ENCODE results near the gene GABRB3.
"Not testable (repeated sequence)": the region's sequence is repeated elsewhere in the genome, so short reads cannot be mapped to it uniquely, and the experiment has no call there.

Gene GABRB3

GRCh38 chr15:26721232-26721967 is 51.5 kb downstream of the GABRB3 start:
- TF ChIP-seq POLR2A (IDR thresholded peaks at IDR 0.05; ENCODE audit: low read length), result no peak
- TF ChIP-seq GATA1 (IDR thresholded peaks at IDR 0.05; ENCODE audit: low read depth, low read length), result no peak
- DNase-seq, result no peak

DNA sequence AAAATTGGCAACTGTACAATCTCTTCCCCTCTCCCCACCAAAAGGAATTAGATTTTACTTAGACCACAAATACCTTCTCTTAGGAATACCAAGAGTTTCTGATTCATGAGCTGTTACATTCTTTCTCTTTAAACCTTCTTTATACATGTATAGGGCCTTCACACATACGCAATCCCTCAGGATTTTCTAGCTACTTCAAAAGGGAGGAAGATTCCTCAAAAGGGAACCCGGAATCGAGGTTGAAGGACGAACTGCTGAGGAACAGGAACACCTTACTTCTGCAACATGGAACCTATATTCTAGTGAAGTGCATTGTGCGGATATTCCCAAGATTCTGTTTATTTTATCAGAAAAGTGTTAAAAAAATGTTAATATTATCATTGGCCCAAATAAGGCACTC is 52.3 kb downstream of the GABRB3 start:
- TF ChIP-seq GATA1 (IDR thresholded peaks at IDR 0.05; ENCODE audit: low read depth, low read length) (no peak), POLR2A (IDR thresholded peaks at IDR 0.05; ENCODE audit: low read length) (no peak)
- no peak for DNase-seq

DNA sequence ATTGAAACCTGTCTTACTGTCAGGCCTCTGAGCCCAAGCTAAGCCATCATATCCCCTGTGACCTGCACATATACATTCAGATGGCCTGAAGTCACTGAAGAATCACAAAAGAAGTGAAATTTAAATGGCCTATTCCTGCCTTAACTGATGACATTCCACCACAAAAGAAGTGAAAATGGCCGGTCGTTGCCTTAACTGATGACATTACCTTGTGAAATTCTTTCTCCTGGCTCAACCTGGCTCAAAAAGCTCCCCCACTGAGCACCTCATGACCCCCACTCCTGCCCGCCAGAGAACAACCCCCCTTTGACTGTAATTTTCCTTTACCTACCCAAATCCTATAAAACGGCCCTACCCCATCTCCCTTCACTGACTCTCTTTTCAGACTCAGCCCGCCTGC is 53.0 kb downstream of the GABRB3 start:
- DNase-seq, result not testable (repeated sequence)

GRCh38 chr15:26716069-26716468 is 56.8 kb downstream of the GABRB3 start:
- TF ChIP-seq GATA1 (IDR thresholded peaks at IDR 0.05; ENCODE audit: low read depth, low read length) (no peak), POLR2A (IDR thresholded peaks at IDR 0.05; ENCODE audit: low read length) (no peak)

DNA sequence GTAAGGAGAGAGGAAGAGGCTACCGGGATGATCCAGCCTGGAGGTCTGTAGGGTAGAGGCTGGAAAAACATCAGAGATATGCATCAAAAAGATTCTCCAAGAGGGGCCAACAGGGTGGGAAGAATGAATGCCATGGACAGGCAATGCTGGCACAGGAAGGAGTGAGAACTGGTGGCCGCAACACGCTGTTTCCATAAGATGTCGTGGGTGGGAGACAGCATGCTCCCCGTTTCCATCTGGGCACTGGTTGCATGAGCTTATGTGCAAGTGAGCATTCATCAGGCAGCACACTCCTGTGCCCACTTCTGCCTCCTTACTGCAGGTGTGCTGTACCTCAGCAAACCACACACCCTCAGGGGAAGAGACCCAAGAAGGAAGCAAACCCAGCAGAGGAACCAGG is 59.4 kb downstream of the GABRB3 start:
- DNase-seq, result no peak

More at GRCh38 chr15:26716069-26716468, 56.8 kb downstream of the GABRB3 start:
- no peak for DNase-seq

GRCh38 chr15:26712335-26712734 is 60.5 kb downstream of the GABRB3 start:
- DNase-seq, result no peak
- no peak for TF ChIP-seq GATA1 (IDR thresholded peaks at IDR 0.05; ENCODE audit: low read depth, low read length)
- TF ChIP-seq POLR2A (IDR thresholded peaks at IDR 0.05; ENCODE audit: low read length), result no peak

More for the DNA sequence above, 59.4 kb downstream of the GABRB3 start:
- TF ChIP-seq GATA1 (IDR thresholded peaks at IDR 0.05; ENCODE audit: low read depth, low read length) (no peak), POLR2A (IDR thresholded peaks at IDR 0.05; ENCODE audit: low read length) (no peak)

DNA sequence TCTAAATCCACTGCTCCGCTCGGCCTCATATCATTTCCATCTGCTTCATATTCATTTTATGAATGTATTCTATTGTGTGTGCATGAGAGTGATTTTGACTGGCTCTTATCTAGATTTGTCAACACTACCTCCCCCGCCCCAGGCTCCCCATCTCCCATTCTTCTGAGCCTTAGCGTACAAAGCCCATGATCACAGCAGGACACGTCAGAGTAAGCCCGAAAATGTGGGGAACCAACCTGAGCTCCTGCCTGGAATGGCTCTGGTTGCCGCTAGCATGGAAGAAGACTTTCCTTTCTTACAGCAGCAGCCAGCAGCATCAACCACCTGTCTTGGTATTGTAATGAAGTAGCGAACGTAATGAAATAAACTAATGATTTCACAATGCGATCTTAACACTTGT is 61.4 kb downstream of the GABRB3 start:
- TF ChIP-seq GATA1 (IDR thresholded peaks at IDR 0.05; ENCODE audit: low read depth, low read length) (no peak), POLR2A (IDR thresholded peaks at IDR 0.05; ENCODE audit: low read length) (no peak)

GRCh38 chr15:26702381-26702780 is 70.5 kb downstream of the GABRB3 start:
- TF ChIP-seq POLR2A (IDR thresholded peaks at IDR 0.05; ENCODE audit: low read length), result no peak
- no peak for TF ChIP-seq GATA1 (IDR thresholded peaks at IDR 0.05; ENCODE audit: low read depth, low read length)
- DNase-seq, result no peak

More for the DNA sequence above, 61.4 kb downstream of the GABRB3 start:
- no peak for DNase-seq

DNA sequence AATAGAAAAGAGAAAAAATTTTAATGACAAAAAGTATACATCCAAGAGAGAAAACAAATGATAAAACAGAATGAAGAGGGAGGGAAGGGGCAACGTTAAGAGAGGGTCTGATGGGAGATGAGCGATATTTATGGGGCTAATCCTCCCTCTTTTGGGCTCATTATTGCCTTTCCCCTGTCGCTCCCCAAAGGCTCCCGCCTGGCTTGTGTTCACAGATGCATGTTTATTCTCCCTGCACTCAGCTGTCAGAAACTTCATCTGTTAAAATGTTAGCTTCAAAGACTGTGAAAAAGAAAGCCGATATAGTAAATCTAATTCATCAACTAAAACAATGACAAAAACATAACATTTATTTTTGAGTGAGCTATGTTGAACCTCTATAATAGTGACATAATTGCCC is 74.3 kb downstream of the GABRB3 start:
- no peak for DNase-seq
- TF ChIP-seq POLR2A (IDR thresholded peaks at IDR 0.05; ENCODE audit: low read length) (no peak), GATA1 (IDR thresholded peaks at IDR 0.05; ENCODE audit: low read depth, low read length) (no peak)

DNA sequence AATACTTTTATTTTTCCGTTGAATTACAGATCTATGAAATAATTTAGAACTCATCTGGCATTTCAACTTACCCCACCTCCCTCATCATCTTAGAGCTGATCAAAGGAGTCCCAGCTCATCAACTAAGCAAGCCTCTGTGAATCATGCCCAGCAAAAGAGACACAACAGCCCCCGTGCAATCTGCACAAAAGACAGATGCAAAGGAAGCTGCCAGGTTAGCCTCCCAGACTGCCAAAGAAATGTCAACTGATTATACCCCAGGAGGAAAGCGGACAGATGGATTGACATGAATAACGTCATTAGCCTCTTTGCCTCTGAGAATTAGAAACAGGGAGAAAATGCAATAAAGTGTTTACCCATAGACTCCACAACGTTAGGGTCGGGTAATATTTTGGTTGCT is 75.0 kb downstream of the GABRB3 start:
- TF ChIP-seq GATA1 (IDR thresholded peaks at IDR 0.05; ENCODE audit: low read depth, low read length) (no peak), POLR2A (IDR thresholded peaks at IDR 0.05; ENCODE audit: low read length) (no peak)
- no peak for DNase-seq

GRCh38 chr15:26691249-26691648 is 81.6 kb downstream of the GABRB3 start:
- DNase-seq, result no peak
- TF ChIP-seq GATA1 (IDR thresholded peaks at IDR 0.05; ENCODE audit: low read depth, low read length) (no peak), POLR2A (IDR thresholded peaks at IDR 0.05; ENCODE audit: low read length) (no peak)

GRCh38 chr15:26690778-26691177 is 82.1 kb downstream of the GABRB3 start:
- DNase-seq, result no peak
- no peak for TF ChIP-seq POLR2A (IDR thresholded peaks at IDR 0.05; ENCODE audit: low read length)
- no peak for TF ChIP-seq GATA1 (IDR thresholded peaks at IDR 0.05; ENCODE audit: low read depth, low read length)

GRCh38 chr15:26689462-26689861 is 83.4 kb downstream of the GABRB3 start:
- no peak for DNase-seq
- TF ChIP-seq GATA1 (IDR thresholded peaks at IDR 0.05; ENCODE audit: low read depth, low read length) (no peak), POLR2A (IDR thresholded peaks at IDR 0.05; ENCODE audit: low read length) (no peak)

DNA sequence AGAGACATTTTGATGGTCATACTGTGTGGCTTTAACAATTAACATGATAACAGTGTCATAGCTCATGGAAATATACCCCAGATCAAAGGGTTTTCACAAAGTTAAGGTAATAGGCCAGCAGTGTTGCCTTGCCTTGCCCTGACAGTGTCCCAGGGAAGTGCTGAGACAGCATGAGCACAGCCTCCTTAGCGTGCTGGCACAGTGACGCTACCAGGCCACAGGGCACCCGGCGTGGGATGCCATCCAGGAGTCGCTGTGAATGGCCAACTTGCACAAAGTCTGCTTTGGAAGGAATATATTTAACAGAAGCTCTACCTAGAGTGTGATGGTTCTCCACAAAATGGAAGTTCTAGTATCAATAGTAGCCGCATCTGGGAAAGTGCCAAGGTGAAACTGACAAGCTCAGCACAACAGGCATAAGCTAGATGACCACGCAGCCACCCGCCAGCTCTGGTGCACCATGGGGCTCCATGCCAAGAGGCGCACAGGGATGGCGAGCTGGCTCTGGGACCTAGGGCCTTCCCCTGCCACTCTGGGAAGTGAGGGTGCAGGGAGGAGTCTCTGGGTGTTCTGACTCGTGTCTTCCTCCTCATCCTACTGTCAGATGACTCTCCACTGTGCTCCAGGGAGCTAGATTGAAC is 86.2 kb downstream of the GABRB3 start:
- DNase-seq, result no peak
- TF ChIP-seq POLR2A (IDR thresholded peaks at IDR 0.05; ENCODE audit: low read length) (no peak), GATA1 (IDR thresholded peaks at IDR 0.05; ENCODE audit: low read depth, low read length) (no peak)

- DNase-seq, result no peak
- TF ChIP-seq POLR2A (IDR thresholded peaks at IDR 0.05; ENCODE audit: low read length) (no peak), GATA1 (IDR thresholded peaks at IDR 0.05; ENCODE audit: low read depth, low read length) (no peak)
Observed at GRCh38 chr15:26682598-26683164, 90.2 kb downstream of the GABRB3 start.
